Measurements from ENCODE around the gene TMEM95. TPM values are rescaled to one million over a fixed set of nuclear protein-coding genes. Genes with fewer than 3 reads are reported as not detected.
A peak's percentile ranks its signal among the peaks of the same experiment; 100 is the strongest.

The TMEM95 gene
- total and polyA plus RNA-seq, 11 donors, result not detected

GRCh38 chr17:7352503-7352889 lies 2.5 kb upstream of the TMEM95 start:
- TF ChIP-seq CTCF (IDR thresholded peaks at IDR 0.05), result peak in 5 of 12 donors; percentile 53 to 68 (median 61)
- no peak for TF ChIP-seq POLR2A (IDR thresholded peaks at IDR 0.05)
- no peak for DNase-seq
- Histone ChIP-seq H3K36me3 (peaks cover 0 to 4% (median 0%) of the 10 kb centered on the region in 9 donors), H3K27ac (peak overlapping the region; percentile 95 to 100 (median 97)), H3K27me3 (no peaks in the 10 kb centered on the region), H3K4me1 (peaks cover 0 to 67% (median 38%) of the 10 kb centered on the region in 12 donors), H3K9me3 (no peaks in the 10 kb centered on the region), H3K4me3 (peak overlapping the region; percentile 49 to 98 (median 87))
- 26 to 35% (median 33%) methylated on average over 9 to 10 of the region's 10 CpGs for WGBS, 4 donors
- ATAC-seq, result no peak
- intact Hi-C loops (cut with DNase I), result loop anchor here in 9 of 10 donors (2.0 to 10.0 kb wide), 18 partner anchors 42 to 332 kb away; partner anchors contain the start of genes POLR2A (in 4 of the 9), MPDU1 (in 3 of the 9), SENP3 (in 3 of the 9) and SLC35G6 (in 3 of the 9)

DNA sequence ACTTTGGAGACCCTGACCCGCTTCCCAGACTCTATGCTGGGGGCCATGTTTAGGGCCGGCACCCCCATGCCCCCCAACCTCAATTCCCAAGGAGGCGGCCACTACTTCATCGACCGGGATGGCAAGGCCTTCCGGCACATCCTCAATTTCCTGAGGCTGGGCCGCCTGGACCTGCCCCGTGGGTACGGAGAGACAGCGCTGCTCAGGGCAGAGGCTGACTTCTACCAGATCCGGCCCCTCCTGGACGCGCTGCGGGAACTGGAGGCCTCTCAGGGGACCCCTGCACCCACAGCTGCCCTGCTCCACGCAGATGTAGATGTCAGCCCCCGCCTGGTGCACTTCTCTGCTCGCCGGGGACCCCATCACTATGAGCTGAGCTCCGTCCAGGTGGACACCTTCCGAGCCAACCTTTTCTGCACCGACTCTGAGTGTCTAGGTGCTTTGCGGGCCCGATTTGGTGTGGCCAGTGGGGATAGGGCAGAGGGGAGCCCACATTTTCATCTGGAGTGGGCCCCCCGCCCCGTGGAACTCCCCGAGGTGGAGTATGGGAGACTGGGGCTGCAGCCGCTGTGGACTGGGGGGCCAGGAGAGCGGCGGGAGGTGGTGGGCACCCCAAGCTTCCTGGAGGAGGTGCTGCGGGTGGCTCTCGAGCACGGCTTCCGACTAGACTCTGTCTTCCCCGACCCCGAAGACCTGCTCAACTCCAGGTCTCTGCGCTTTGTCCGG lies 1.9 kb upstream of the TMEM95 start:
- Histone ChIP-seq H3K9me3 (no peaks in the 10 kb centered on the region), H3K4me1 (peaks cover 0 to 67% (median 38%) of the 10 kb centered on the region in 12 donors), H3K36me3 (peaks cover 0 to 4% (median 0%) of the 10 kb centered on the region in 9 donors), H3K27ac (peak overlapping the region in 10 of 12 donors; percentile 95 to 100 (median 98)), H3K27me3 (no peaks in the 10 kb centered on the region), H3K4me3 (peak overlapping the region in 11 of 12 donors; percentile 68 to 98 (median 89))
- intact Hi-C loops (cut with DNase I), result loop anchor here in 9 of 10 donors (2.0 to 10.0 kb wide), 18 partner anchors 42 to 332 kb away; partner anchors contain the start of genes POLR2A (in 4 of the 9), MPDU1 (in 3 of the 9), SENP3 (in 3 of the 9) and SLC35G6 (in 3 of the 9)
- DNase-seq (peak in 2 of 5 donors; percentile 28 to 31), ATAC-seq (no peak)
- 86 to 89% (median 88%) methylated on average over 22 to 37 of the region's 37 CpGs for WGBS, 4 donors
- no peak for TF ChIP-seq POLR2A (IDR thresholded peaks at IDR 0.05)
- no peak for TF ChIP-seq CTCF (IDR thresholded peaks at IDR 0.05)

GRCh38 chr17:7354262-7354843 lies 603 bp upstream of the TMEM95 start:
- no peaks in the 10 kb centered on the region for H3K36me3 ChIP-seq
- H3K27ac ChIP-seq, result peak overlapping the region in 3 of 12 donors; percentile 34 to 47 (median 37)
- H3K4me1 ChIP-seq, result peaks cover 0 to 60% (median 35%) of the 10 kb centered on the region in 12 donors
- TF ChIP-seq CTCF (IDR thresholded peaks at IDR 0.05), result no peak
- no peak for TF ChIP-seq POLR2A (IDR thresholded peaks at IDR 0.05)
- no peak overlapping the region for H3K4me3 ChIP-seq
- intact Hi-C loops (cut with DNase I), result loop anchor here in 9 of 10 donors (2.0 to 10.0 kb wide), 16 partner anchors 48 to 330 kb away; partner anchors contain the start of genes MPDU1 (in 3 of the 9), POLR2A (in 3 of the 9), SENP3 (in 3 of the 9) and SLC35G6 (in 3 of the 9)
- H3K27me3 ChIP-seq, result no peaks in the 10 kb centered on the region
- DNase-seq (no peak), ATAC-seq (no peak)
- 80 to 90% (median 83%) methylated on average over 7 to 9 of the region's 9 CpGs for WGBS, 4 donors
- H3K9me3 ChIP-seq, result no peaks in the 10 kb centered on the region

Data from heart left ventricle (tissue), 16 donors.